Keratinocyte (primary cell): ENCODE data around the gene PAMR1. TPM values are rescaled to one million over a fixed set of nuclear protein-coding genes. Genes with fewer than 3 reads are reported as not detected.

ENCODE experiments used
- DNase-seq: peaks from one replicate; pipeline ENCODE4 v3.0.0-alpha.2; 2011; ENCODE audit warnings: low read depth, missing footprints, low spot score
- FAIRE-seq: peaks from 2 replicates; lab custom pipeline; 2011; peaks lifted over from hg19 to GRCh38; lab: Jason Lieb, UNC
- H2AFZ ChIP-seq: 2 replicates; pipeline ENCODE4 v1.6.0; 2012; ENCODE audit warnings: low read length, control low read depth, inconsistent platforms; ENCODE audit not compliant: control insufficient read depth
- H3K27ac ChIP-seq: 2 replicates; pipeline ENCODE4 v1.5.1; 2011; ENCODE audit warnings: low read length; ENCODE audit not compliant: control insufficient read depth, insufficient read depth
- H3K27me3 ChIP-seq: 3 replicates; pipeline ENCODE4 v1.6.0; 2011; ENCODE audit warnings: low read length; ENCODE audit not compliant: control insufficient read depth, insufficient read depth; ENCODE audit errors: extremely low read depth
- H3K36me3 ChIP-seq, 2 experiments: 2 replicates in 1 of 2; 3 replicates in 1 of 2; pipeline ENCODE4 v1.5.1; 2011; ENCODE audit warnings: low read length in 2 of 2, mild to moderate bottlenecking in 1 of 2; ENCODE audit not compliant: control insufficient read depth in 2 of 2, insufficient read depth in 2 of 2; ENCODE audit errors: extremely low read depth in 1 of 2
- H3K4me1 ChIP-seq: 3 replicates; pipeline ENCODE4 v1.5.1; 2011; ENCODE audit warnings: low read length; ENCODE audit not compliant: control insufficient read depth, insufficient read depth; ENCODE audit errors: extremely low read depth
- H3K4me2 ChIP-seq: 3 replicates; pipeline ENCODE4 v1.6.0; 2011; ENCODE audit warnings: low read depth, low read length; ENCODE audit not compliant: control insufficient read depth, insufficient read depth; ENCODE audit errors: extremely low read depth
- H3K4me3 ChIP-seq, 3 experiments: fragments of 200-600 bp in 1 of 3; sonication (generic) in 1 of 3; 2 replicates in 2 of 3; 3 replicates in 1 of 3; pipeline ENCODE4 v1.5.1; 2011 to 2016; ENCODE audit warnings: low read length in 3 of 3, mild to moderate bottlenecking in 3 of 3, control low read depth in 2 of 3, inconsistent platforms in 1 of 3, low read depth in 1 of 3, mixed read lengths in 1 of 3, mixed run types in 1 of 3, moderate library complexity in 1 of 3; ENCODE audit not compliant: control insufficient read depth in 2 of 3, insufficient read depth in 2 of 3; ENCODE audit errors: extremely low read depth in 1 of 3
- H3K79me2 ChIP-seq: 2 replicates; pipeline ENCODE4 v1.6.0; 2012; ENCODE audit warnings: low read length; ENCODE audit not compliant: control insufficient read depth, insufficient read depth
- H3K9ac ChIP-seq: 3 replicates; pipeline ENCODE4 v1.6.0; 2011; ENCODE audit warnings: low read length; ENCODE audit not compliant: control insufficient read depth, insufficient read depth; ENCODE audit errors: extremely low read depth
- H3K9me1 ChIP-seq: 3 replicates; pipeline ENCODE4 v1.6.0; 2011; ENCODE audit warnings: low read length; ENCODE audit not compliant: control insufficient read depth, insufficient read depth; ENCODE audit errors: extremely low read depth
- H3K9me3 ChIP-seq: 2 replicates; pipeline ENCODE4 v1.5.1; 2012; ENCODE audit warnings: low read depth, low read length; ENCODE audit not compliant: control insufficient read depth
- H4K20me1 ChIP-seq: 3 replicates; pipeline ENCODE4 v1.6.0; 2011; ENCODE audit warnings: low read length; ENCODE audit not compliant: control insufficient read depth, insufficient read depth; ENCODE audit errors: extremely low read depth
- EZH2 ChIP-seq: IDR thresholded peaks from one replicate; pipeline ENCODE4 v1.6.1; 2012; ENCODE audit warnings: inconsistent platforms, mild to moderate bottlenecking, low read length, moderate library complexity
- dilution Hi-C: fragments of 300-500 bp; cut with MboI; formaldehyde crosslinking; loops from one replicate; pipeline ENCODE4 v1.7.0; 2020; ENCODE audit warnings: low sequenced_read_pairs; ENCODE audit not compliant: extremely low pct_ligation_motif_present
- polyA plus RNA-seq, 5 experiments: library from polyadenylated mRNA; depleted of rRNA in 3 of 5; stranded (reverse) in 3 of 5; stranded (forward) in 1 of 5; unstranded in 1 of 5; fragments of >200 nt; gene quantifications; 1 replicate in 1 of 5; 2 replicates in 3 of 5; 3 replicates in 1 of 5; pipeline versions ENCODE4 v1.2.1 to v1.2.3, GENCODE V29; 2011 to 2012; ENCODE audit warnings: missing spikeins in 2 of 5, low read depth in 1 of 5, low replicate concordance in 1 of 5
- TF ChIP-seq, protein P1 (sequence below), 3 experiments: IDR thresholded peaks in 1 of 3; conservative IDR thresholded peaks in 1 of 3; optimal IDR thresholded peaks in 1 of 3; 2 replicates in 2 of 3; 3 replicates in 1 of 3; pipeline versions ENCODE3 to v1.5.1; 2011; ENCODE audit warnings: low read length in 3 of 3, mild to moderate bottlenecking in 3 of 3, moderate library complexity in 2 of 3, control low read depth in 1 of 3, inconsistent platforms in 1 of 3; ENCODE audit not compliant: insufficient read depth in 2 of 3; ENCODE audit errors: extremely low read depth in 1 of 3

Gene PAMR1
- polyA plus RNA-seq, 1 donor (not counting 4 experiments of a cell fraction or from before 2014, with no cell fraction given), result 4.1 TPM

DNA sequence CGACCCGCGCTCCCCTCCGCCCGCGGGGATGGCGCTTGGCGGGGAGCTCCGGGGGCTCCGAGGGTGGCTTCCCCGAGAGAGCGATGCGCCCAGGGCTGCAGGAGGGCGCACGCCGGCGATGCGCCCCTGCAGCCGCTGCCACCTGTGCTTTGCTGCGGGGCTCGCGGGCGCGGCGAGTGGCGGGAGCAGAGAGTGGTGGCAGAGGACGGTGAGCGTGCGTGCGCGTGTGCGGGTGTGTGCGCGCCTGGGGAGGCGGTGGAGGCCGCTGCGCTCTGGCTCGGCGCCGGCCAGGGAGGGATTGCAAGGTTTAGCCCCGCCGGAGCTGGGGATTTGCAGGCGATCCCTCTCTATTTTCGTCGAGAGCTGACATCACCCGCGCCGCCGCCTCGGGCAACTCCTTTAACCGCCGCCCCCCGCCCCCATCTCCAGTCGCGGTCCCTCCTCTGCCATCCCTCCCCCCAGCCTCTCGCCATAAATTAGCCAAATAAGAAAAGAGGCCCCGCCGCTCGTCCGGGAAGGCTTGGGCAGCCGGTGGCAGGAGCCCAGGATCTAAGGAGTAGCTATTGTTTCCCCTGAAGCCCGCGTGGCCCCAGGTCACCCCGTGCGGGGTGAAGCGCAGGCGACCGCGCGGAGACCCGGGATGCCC is 106.1 kb downstream of the PAMR1 start, which contains the start of gene SLC1A2:
Gene SLC1A2 (minus strand): TSS at position 375 of the 646 bp plus-strand sequence. CDS start 592 bp downstream, outside the sequence.
- FAIRE-seq (no peak), DNase-seq (no peak)
- Histone ChIP-seq H3K36me3 (no peaks in the 10 kb centered on the region), H3K4me2 (peak within 1 kb of the TSS; percentile 39), H3K9me3 (no peaks in the 10 kb centered on the region), H3K27ac (no peak within 1 kb of the TSS), H3K79me2 (no peaks in the 10 kb centered on the region), H4K20me1 (no peaks in the 10 kb centered on the region), H3K4me1 (no peaks in the 10 kb centered on the region), H3K9ac (no peak within 1 kb of the TSS), H3K4me3 (peak within 1 kb of the TSS in 1 of 3 experiments; percentile 11), H3K9me1 (no peaks in the 10 kb centered on the region), H2AFZ (no peak within 1 kb of the TSS), H3K27me3 (peaks cover 72% of the 10 kb centered on the region)
- TF ChIP-seq, protein P1, sequence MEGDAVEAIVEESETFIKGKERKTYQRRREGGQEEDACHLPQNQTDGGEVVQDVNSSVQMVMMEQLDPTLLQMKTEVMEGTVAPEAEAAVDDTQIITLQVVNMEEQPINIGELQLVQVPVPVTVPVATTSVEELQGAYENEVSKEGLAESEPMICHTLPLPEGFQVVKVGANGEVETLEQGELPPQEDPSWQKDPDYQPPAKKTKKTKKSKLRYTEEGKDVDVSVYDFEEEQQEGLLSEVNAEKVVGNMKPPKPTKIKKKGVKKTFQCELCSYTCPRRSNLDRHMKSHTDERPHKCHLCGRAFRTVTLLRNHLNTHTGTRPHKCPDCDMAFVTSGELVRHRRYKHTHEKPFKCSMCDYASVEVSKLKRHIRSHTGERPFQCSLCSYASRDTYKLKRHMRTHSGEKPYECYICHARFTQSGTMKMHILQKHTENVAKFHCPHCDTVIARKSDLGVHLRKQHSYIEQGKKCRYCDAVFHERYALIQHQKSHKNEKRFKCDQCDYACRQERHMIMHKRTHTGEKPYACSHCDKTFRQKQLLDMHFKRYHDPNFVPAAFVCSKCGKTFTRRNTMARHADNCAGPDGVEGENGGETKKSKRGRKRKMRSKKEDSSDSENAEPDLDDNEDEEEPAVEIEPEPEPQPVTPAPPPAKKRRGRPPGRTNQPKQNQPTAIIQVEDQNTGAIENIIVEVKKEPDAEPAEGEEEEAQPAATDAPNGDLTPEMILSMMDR (optimal IDR thresholded peaks at IDR 0.05 in 1 of 3, IDR thresholded peaks at IDR 0.05 in 1 of 3, conservative IDR thresholded peaks at IDR 0.05 in 1 of 3; ENCODE audit: extremely low read depth in 1 of 3, insufficient read depth in 2 of 3, low read length in 3 of 3), result no peak
- TF ChIP-seq EZH2, result peak; percentile 17
- dilution Hi-C loops, result no loop called here

DNA sequence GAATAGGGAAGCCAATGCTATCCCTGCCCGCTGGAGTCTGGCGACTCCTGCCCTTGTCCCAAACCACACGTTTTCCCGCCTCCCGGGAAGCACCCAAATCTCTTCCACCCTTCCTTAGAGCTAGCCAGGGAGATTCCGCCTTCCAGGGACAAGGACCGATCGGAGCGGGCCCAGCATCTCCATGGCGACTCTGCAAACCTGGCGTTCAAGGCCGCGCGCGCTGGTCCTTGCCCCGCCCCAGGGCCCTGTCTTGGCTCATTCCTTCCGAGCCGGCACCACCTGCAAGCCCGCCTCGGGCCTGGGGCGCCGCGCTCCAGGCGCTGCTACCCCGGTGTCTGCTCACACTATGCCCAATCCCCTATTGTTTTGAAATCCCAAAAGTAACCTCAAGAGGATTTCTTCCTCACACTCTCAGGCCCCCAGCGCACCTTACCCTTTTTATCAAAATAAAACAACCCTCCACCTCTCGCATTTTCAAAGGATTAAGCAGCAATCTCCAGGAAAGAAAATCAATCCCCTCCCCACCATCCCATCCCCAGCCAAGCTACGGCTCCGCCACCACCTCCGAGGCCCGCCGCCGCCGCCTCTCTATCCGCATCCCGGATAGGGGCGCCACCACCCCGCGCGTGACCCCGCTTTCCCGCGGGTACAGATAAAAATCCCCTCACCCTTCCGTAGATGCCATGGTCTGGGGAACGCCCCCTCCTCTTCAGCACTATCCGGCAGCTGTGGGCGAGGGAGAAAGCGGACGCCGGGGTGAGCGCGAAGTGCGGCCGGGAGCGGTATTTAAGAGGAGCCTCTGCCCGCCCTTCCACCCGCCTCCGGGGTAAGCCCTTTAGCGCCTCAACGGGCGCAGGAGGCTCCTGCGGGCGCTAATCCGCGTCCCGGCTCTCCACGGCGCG is 106.9 kb downstream of the PAMR1 start:
- DNase-seq (no peak), FAIRE-seq (no peak)
- no peaks in the 10 kb centered on the region for H3K9me3 ChIP-seq
- H3K27me3 ChIP-seq, result peaks cover 74% of the 10 kb centered on the region
- H3K4me1 ChIP-seq, result no peaks in the 10 kb centered on the region
- TF ChIP-seq, protein P1 (optimal IDR thresholded peaks at IDR 0.05 in 1 of 3, IDR thresholded peaks at IDR 0.05 in 1 of 3, conservative IDR thresholded peaks at IDR 0.05 in 1 of 3; ENCODE audit: extremely low read depth in 1 of 3, insufficient read depth in 2 of 3, low read length in 3 of 3), result no peak
- peak; percentile 91 for TF ChIP-seq EZH2
- no peak overlapping the region for H3K9ac ChIP-seq
- no peak overlapping the region for H3K27ac ChIP-seq
- H3K79me2 ChIP-seq, result no peaks in the 10 kb centered on the region
- peak overlapping the region; percentile 39 for H3K4me2 ChIP-seq
- H3K9me1 ChIP-seq, result no peaks in the 10 kb centered on the region
- no peaks in the 10 kb centered on the region for H4K20me1 ChIP-seq
- H2AFZ ChIP-seq, result no peak overlapping the region
- dilution Hi-C loops, result no loop called here
- H3K4me3 ChIP-seq, result no peak overlapping the region
- H3K36me3 ChIP-seq, result no peaks in the 10 kb centered on the region
